Measurements from ENCODE around the gene RAB11FIP4.
"Not testable (repeated sequence)": the region's sequence is repeated elsewhere in the genome, so short reads cannot be mapped to it uniquely, and the experiment has no call there.

Gene RAB11FIP4, protein sequence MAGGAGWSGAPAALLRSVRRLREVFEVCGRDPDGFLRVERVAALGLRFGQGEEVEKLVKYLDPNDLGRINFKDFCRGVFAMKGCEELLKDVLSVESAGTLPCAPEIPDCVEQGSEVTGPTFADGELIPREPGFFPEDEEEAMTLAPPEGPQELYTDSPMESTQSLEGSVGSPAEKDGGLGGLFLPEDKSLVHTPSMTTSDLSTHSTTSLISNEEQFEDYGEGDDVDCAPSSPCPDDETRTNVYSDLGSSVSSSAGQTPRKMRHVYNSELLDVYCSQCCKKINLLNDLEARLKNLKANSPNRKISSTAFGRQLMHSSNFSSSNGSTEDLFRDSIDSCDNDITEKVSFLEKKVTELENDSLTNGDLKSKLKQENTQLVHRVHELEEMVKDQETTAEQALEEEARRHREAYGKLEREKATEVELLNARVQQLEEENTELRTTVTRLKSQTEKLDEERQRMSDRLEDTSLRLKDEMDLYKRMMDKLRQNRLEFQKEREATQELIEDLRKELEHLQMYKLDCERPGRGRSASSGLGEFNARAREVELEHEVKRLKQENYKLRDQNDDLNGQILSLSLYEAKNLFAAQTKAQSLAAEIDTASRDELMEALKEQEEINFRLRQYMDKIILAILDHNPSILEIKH

DNA sequence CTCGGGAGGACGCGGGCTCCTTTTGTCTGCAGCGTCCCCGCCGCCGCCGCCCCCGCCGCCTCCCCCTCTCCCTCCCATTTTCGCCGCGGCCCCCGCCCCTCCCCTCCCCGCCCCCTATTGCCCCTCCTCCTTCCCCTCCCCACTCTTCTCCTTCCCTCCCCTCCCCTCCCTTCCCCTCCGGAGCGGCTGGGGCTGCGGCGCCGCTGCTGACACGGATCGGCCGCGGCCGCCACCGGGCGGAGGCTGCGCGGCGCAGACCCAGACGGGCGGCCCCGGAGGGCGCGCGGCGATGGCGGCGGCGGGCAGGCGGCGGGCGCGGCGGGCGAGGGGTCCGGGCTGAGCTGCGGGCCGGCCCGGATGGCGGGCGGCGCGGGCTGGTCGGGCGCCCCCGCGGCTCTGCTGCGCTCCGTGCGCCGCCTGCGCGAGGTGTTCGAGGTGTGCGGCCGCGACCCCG, at the start of gene RAB11FIP4:
RAB11FIP4 (plus strand) TSS at position 180 of the 454 bp plus-strand sequence; CDS start at position 358, 178 bp downstream.
- H3K4me3 ChIP-seq (ENCODE audit: low read depth, low read length) = no peak within 1 kb of the TSS
- TF ChIP-seq, protein P1, sequence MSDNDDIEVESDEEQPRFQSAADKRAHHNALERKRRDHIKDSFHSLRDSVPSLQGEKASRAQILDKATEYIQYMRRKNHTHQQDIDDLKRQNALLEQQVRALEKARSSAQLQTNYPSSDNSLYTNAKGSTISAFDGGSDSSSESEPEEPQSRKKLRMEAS (IDR thresholded peaks at IDR 0.05; ENCODE audit: low read depth, low read length) = no peak
- TF ChIP-seq, protein P2, sequence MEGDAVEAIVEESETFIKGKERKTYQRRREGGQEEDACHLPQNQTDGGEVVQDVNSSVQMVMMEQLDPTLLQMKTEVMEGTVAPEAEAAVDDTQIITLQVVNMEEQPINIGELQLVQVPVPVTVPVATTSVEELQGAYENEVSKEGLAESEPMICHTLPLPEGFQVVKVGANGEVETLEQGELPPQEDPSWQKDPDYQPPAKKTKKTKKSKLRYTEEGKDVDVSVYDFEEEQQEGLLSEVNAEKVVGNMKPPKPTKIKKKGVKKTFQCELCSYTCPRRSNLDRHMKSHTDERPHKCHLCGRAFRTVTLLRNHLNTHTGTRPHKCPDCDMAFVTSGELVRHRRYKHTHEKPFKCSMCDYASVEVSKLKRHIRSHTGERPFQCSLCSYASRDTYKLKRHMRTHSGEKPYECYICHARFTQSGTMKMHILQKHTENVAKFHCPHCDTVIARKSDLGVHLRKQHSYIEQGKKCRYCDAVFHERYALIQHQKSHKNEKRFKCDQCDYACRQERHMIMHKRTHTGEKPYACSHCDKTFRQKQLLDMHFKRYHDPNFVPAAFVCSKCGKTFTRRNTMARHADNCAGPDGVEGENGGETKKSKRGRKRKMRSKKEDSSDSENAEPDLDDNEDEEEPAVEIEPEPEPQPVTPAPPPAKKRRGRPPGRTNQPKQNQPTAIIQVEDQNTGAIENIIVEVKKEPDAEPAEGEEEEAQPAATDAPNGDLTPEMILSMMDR (IDR thresholded peaks at IDR 0.05; ENCODE audit: low read depth, low read length) = no peak
- TF ChIP-seq POLR2A (IDR thresholded peaks at IDR 0.05; ENCODE audit: extremely low read depth, insufficient read length) (no peak), MYC (IDR thresholded peaks at IDR 0.05; ENCODE audit: low read depth, low read length) (no peak)
- DNase-seq (ENCODE audit: low read depth) = no peak

DNA sequence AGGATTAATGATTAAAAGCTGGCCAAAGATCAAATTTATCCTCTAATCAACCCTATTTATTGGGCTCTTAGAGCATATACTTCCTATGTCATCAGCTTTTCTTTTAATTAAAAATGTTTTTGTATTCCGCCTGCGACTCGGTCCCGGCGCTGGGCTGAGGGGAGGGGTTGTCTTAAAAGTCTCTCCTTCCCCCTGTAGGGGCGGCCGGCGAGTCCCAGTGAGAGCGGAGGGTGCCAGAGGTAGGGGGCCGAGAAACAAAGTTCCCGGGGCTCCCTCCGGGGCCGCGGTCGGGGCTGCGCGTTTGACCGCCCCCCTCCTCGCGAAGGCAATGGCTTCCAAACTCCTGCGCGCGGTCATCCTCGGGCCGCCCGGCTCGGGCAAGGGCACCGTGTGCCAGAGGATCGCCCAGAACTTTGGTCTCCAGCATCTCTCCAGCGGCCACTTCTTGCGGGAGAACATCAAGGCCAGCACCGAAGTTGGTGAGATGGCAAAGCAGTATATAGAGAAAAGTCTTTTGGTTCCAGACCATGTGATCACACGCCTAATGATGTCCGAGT, 46.2 kb upstream of the RAB11FIP4 start:
- not testable (repeated sequence) for H3K4me3 ChIP-seq (ENCODE audit: low read depth, low read length); DNase-seq (ENCODE audit: low read depth)

DNA sequence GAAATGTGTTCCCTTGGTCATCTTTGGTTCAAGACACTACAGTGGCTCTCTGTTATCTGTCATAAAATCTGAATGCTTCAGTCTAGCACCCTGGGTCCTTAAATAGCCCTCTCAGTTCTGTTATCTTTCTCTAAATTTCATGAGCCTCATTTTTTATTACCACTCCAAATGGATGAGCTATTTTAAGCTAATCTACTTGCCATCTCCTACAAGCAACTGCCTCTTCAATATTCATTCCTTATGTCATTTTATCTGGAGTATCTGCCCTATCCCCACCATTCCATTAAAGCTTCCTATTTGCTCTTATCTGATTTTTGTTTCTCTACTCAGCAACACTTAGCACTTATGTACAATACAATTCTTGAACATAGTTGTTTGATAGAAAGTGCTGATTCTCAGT, 42.0 kb upstream of the RAB11FIP4 start:
- H3K4me3 ChIP-seq (ENCODE audit: low read depth, low read length) = no peak overlapping the region
- TF ChIP-seq, protein P2 (IDR thresholded peaks at IDR 0.05; ENCODE audit: low read depth, low read length) = no peak
- DNase-seq (ENCODE audit: low read depth) = no peak

DNA sequence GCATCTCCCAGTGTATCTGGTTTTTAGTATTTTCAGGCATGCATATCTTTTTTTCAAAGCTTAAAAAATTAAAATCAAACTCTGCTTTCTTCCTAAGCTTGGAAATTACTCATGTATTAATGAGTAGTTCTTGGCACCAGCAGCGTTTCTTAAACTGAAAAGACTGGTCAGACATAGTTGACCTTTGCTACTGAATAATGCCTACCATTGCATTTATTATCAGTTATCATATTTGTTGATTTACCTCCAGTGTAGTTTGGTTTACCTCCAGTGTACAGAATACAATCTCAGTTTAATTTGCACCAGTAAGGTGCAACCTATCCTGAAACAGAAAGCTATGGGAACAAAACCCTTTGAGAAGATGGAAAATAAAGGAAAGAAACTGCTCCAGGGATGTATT, 35.5 kb upstream of the RAB11FIP4 start:
- DNase-seq (ENCODE audit: low read depth) = no peak
- H3K4me3 ChIP-seq (ENCODE audit: low read depth, low read length) = no peak overlapping the region
- TF ChIP-seq, protein P2 (IDR thresholded peaks at IDR 0.05; ENCODE audit: low read depth, low read length) = no peak
- TF ChIP-seq POLR2A (IDR thresholded peaks at IDR 0.05; ENCODE audit: extremely low read depth, insufficient read length) (no peak), MYC (IDR thresholded peaks at IDR 0.05; ENCODE audit: low read depth, low read length) (no peak)
- TF ChIP-seq, protein P1 (IDR thresholded peaks at IDR 0.05; ENCODE audit: low read depth, low read length) = no peak

DNA sequence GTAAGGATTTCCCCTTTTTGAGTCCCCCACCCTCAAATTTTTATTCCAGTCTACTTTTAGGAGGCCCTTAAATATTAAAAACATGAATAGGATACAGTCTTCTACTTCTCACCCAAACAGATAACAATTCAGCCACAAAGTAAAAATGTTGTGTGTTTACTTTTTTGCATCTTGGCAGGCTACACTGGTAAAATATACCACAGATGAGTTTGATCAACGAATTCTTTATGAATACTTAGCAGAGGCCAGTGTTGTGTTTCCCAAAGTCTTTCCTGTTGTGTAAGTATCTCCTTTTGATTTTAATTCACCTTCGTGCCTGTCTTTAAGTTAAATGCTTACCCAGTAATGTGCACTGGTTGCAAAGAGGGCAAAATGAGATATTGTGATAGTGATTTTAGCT, 34.4 kb upstream of the RAB11FIP4 start:
- H3K4me3 ChIP-seq (ENCODE audit: low read depth, low read length) = no peak overlapping the region
- TF ChIP-seq POLR2A (IDR thresholded peaks at IDR 0.05; ENCODE audit: extremely low read depth, insufficient read length) = no peak
- TF ChIP-seq, protein P2 (IDR thresholded peaks at IDR 0.05; ENCODE audit: low read depth, low read length) = no peak
- no peak for TF ChIP-seq MYC (IDR thresholded peaks at IDR 0.05; ENCODE audit: low read depth, low read length)
- TF ChIP-seq, protein P1 (IDR thresholded peaks at IDR 0.05; ENCODE audit: low read depth, low read length) = no peak
- DNase-seq (ENCODE audit: low read depth) = no peak

DNA sequence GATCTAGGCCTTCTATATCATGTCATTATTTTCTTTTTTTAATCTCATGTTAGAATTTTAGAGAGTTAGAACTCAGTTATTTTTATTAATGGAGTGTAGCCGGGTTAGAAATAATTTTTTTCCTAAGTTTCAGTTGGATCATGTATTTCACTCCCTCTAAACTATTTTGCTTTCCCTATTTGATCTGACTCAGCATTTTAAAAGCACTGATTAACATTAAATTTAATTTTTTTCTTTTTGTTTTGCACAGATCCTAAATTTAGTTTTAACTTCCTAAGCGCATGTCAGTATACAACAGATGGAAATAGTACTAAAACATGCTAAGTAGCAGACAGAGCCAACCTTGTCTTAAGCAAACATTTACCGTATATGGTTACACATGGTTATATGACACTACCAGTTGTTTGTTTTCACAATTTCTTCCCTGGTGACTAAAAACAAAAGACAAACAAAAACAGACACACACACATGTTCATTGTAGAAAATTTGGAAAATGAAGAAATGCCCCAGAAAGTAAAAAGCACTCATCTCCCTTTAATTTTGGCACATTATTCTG, 33.6 kb upstream of the RAB11FIP4 start:
- DNase-seq (ENCODE audit: low read depth) = no peak

More for the DNA sequence above, 33.6 kb upstream of the RAB11FIP4 start:
- TF ChIP-seq POLR2A (IDR thresholded peaks at IDR 0.05; ENCODE audit: extremely low read depth, insufficient read length) = no peak
- TF ChIP-seq, protein P2 (IDR thresholded peaks at IDR 0.05; ENCODE audit: low read depth, low read length) = no peak
- no peak for TF ChIP-seq MYC (IDR thresholded peaks at IDR 0.05; ENCODE audit: low read depth, low read length)
- TF ChIP-seq, protein P1 (IDR thresholded peaks at IDR 0.05; ENCODE audit: low read depth, low read length) = no peak
- H3K4me3 ChIP-seq (ENCODE audit: low read depth, low read length) = no peak overlapping the region

All from NB4 (cell line).